ENCODE data around the gene KRTAP5-3.

DNA sequence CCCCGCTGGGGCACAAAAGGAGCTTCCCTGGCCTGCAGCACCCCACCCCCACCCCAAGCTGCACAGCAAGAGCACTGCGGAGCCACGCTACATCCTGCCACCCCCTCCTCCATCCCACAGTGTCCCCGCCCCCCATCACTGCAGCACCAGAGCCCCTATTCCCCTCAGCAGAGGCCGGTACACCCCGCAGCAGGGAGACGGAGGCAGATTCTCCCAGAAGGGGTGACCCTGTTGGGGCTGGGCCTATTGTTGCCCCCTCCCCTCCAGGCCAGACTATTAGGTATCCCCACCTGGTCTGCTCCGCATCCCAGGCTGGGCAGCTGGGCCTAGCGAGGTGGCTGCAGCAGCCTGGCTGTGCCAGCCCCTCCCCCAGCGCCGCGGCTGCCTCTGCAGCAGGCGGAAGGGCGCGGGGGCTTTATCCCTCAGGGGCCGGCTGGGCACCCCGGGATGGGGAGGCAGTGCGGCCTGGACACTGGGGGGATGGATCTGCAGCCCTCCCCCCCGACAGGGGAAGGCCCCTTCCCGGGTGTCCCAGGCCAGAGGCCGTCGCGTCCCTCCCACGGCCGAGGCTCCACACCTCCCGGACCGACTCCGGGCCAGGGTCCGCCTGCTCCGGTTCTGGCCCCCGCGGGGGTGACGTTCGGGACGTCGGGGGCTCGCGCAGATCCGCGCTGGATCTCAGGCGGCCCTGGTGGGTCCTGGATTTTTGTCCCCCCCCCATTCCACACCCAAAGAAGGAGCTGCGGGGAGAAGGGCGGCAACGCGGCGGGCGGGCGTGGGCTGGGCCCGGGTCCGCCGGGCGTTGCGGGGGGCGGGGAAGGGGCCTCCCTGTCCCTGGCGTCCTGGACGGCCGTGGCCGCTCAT lies 37.1 kb downstream of the KRTAP5-3 start:
- TF ChIP-seq EZH2phosphoT487 (IDR thresholded peaks at IDR 0.05; ENCODE audit: insufficient read depth, low read depth) (no peak), EZH2 (IDR thresholded peaks at IDR 0.05; ENCODE audit: insufficient read depth, poor library complexity, severe bottlenecking) (peak; percentile 55)
